Measurements from ENCODE around the gene ANKH.
A peak's percentile ranks its signal among the peaks of the same experiment; 100 is the strongest.

ANKH gene

DNA sequence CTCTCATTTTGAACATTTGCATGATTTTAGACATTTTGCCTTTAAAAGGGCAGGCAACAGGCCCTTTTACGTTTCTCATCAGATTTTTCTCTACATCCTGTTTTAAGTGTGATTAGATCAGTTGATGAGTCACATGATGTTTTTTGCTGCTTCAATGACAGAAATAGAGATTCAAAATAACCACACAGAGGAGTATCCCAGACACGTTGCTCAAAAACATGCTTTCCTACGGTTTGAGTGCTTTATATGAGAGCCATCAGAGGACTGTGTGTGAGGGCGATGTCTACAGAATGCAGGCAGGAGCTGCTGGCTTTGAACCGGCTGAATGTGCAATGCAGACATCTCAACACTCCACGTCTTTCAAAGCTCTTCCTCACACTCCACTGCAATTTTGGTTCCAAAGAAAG is 165.0 kb downstream of the ANKH start:
- H3K4me3 ChIP-seq (ENCODE audit: low read length): no peak overlapping the region
- TF ChIP-seq, protein P1, sequence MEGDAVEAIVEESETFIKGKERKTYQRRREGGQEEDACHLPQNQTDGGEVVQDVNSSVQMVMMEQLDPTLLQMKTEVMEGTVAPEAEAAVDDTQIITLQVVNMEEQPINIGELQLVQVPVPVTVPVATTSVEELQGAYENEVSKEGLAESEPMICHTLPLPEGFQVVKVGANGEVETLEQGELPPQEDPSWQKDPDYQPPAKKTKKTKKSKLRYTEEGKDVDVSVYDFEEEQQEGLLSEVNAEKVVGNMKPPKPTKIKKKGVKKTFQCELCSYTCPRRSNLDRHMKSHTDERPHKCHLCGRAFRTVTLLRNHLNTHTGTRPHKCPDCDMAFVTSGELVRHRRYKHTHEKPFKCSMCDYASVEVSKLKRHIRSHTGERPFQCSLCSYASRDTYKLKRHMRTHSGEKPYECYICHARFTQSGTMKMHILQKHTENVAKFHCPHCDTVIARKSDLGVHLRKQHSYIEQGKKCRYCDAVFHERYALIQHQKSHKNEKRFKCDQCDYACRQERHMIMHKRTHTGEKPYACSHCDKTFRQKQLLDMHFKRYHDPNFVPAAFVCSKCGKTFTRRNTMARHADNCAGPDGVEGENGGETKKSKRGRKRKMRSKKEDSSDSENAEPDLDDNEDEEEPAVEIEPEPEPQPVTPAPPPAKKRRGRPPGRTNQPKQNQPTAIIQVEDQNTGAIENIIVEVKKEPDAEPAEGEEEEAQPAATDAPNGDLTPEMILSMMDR (IDR thresholded peaks at IDR 0.05; ENCODE audit: insufficient read depth, low read depth, low read length, missing control alignments): no peak
- DNase-seq (ENCODE audit: low read depth): no peak

DNA sequence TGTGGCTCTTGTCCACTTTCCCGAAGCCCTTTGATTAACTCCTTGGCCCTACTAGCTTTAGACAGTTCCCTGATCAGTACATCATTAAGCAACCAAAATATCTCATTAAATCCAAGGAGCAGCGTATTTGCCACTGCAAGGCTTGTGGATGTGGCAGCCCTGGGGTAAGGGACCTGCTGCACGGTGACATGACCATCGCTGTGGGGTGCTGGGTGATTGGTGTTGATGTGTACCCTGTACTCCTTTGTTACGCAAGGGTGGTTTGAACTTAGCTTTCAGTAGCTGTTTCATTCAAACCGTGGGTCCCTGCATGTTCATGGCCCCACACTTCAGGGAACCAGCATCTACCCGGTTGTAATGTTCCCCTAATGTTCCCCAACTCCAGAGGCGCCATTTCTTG is 166.0 kb downstream of the ANKH start:
- DNase-seq (ENCODE audit: low read depth): no peak
- no peak overlapping the region for H3K4me3 ChIP-seq (ENCODE audit: low read length)
- TF ChIP-seq, protein P1 (IDR thresholded peaks at IDR 0.05; ENCODE audit: insufficient read depth, low read depth, low read length, missing control alignments): no peak

DNA sequence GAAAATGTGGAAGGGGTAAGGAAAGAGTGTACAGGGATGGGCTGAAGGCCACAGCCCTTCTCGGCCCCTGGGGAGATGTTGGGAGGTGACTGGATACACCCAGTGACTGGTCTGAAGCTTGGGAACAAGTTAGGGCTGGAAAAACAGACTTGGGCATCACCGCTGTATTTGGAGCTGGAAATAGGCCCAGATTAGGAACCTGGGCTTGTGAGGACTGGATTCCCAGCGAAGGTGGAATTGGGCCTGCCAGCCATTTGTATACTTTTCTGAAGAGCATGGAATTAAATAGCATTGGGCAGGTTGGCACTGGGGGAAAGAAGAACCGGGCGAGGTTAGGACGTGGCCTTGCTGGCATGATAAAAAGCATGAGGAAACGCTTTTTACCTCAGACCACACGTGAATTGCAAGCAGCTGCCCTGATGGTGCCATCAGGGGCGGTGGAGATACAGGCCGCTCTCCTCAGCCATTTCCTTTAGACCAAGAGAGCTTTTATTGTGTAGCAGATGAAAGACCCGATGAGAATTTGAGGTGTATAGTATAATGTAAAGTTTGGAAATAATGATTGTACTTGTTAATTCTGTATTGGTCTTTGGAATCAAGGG is 169.2 kb downstream of the ANKH start:
- peak; percentile 91 for DNase-seq (ENCODE audit: low read depth)
- TF ChIP-seq, protein P1 (IDR thresholded peaks at IDR 0.05; ENCODE audit: insufficient read depth, low read depth, low read length, missing control alignments): no peak
- no peak overlapping the region for H3K4me3 ChIP-seq (ENCODE audit: low read length)

DNA sequence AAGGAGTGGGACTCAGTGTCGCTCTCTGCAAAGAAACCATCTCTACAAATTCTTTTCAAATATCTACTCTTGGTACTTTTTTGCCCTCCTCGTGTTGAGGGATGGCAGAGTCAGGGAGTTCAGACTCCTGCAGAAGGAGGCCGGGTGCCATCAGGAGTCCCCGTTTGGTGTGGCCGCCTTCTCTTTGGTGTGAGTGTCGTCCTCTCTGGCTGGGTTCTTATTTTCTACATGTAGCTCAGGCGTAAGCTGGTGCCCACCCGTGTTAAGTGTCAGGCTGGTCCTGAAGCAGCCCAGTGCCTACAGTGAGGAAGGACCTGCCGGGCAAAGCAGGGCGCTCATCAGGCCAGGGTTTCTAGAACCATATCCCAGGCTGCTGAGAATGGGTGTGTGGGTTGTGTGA is 170.0 kb downstream of the ANKH start:
- TF ChIP-seq, protein P1 (IDR thresholded peaks at IDR 0.05; ENCODE audit: insufficient read depth, low read depth, low read length, missing control alignments): no peak
- no peak for DNase-seq (ENCODE audit: low read depth)

DNA sequence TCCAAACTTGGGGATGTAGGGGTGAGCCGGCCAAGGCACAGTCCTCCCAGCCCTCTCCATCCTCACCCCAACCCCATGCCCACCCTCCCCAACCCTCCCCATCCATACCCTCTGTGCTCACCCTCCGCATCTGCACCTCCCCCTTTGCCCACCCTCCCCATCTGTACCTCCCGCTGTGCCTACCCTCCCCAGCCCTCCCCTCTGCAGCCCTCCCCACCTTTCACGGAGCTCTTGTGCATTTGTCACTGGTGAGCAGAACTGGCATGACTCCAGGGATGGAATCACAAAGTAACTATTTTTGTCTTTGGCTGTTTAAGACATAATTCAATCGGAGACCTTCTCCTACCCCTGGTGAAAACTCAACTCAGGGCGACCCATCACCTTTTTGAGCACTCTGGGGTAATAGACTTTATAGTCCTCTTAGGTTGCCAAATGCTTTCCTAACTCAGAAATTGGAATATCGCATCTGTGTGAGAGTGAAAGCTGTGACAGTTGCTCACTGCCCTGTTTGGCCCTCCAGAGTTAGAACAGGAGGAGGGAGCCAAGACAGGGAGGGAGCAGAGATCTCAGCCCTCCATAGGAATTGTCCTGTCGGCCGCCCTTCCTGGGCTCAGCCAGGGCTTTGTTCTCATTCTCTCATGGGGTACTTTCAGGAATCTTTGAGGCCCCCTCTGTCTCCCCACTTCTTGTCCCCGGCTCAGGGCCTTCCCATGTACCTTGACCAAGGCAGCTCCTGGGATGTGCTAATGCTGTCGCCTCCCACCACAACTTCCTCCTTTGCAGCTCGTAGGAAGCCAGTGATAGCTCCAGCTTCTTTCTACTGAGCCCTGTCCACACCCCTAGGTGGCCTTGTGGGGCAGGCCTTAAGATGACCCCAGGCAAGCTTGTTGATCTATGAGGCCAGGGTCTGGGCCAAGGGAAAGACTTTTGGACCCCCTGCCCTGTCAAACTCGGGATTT is 170.8 kb downstream of the ANKH start:
- TF ChIP-seq, protein P1 (IDR thresholded peaks at IDR 0.05; ENCODE audit: insufficient read depth, low read depth, low read length, missing control alignments): no peak
- DNase-seq (ENCODE audit: low read depth): no peak
- H3K4me3 ChIP-seq (ENCODE audit: low read length): no peak overlapping the region

More for the DNA sequence above, 170.0 kb downstream of the ANKH start:
- no peak overlapping the region for H3K4me3 ChIP-seq (ENCODE audit: low read length)

DNA sequence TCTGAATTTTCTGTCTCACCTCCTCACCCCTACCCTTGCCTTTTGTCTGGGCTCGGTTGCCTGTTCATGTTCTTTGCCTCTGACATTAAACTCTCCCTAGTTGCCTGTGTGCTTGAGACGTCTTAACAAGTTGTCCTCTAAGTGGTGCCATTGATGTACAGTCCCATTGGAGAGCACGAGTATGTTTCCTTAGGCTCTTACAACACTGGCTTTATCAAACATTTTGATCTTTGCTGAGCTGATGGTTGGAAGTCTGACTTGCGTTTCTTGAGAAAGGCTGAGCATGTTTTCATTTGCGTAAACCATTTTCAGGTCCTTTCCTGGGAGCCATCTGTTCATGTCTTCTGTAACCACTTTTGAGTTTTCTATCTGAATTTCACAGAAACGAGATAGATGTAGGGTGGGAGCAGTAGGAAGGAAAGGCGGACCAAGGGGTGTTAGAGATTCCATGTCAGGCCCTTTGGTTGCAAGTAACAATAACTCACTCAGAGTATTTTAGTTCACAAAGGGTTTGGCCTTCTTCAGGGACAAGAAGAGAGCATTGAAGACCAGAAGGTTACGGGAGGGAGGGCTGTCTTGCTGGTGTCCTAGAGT is 171.7 kb downstream of the ANKH start:
- TF ChIP-seq, protein P1 (IDR thresholded peaks at IDR 0.05; ENCODE audit: insufficient read depth, low read depth, low read length, missing control alignments): no peak
- H3K4me3 ChIP-seq (ENCODE audit: low read length): no peak overlapping the region
- no peak for DNase-seq (ENCODE audit: low read depth)
